VCaP (cell line): ENCODE results near the gene SMIM35.

ENCODE experiments used
- H3K27ac ChIP-seq: fragments of 450-650 bp; 2 replicates; pipeline ENCODE4 v1.5.1; 2017
- TF ChIP-seq, protein P1 (sequence below): fragments of 450-650 bp; conservative IDR thresholded peaks from 2 replicates; pipeline ENCODE4 v1.5.1; 2017; ENCODE audit warnings: mild to moderate bottlenecking, moderate library complexity

The SMIM35 gene

DNA sequence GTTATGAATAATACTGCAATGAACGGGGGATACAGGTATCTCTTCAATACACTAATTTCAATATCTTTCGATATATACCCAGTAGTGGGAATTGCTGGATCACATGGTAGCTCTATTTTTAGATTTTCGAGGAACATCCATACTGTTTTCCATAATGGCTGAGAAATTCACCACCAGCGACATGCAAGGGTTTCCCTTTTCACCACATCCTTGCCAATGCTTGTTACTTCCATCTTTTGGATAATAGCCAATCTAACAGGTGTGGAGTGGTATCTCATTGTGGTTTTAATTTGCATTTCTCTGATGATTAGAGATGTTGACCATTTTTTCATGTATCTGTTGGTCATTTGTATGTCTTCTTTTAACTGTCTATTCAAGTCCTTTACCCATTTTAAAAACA, 94.6 kb downstream of the SMIM35 start:
- H3K27ac ChIP-seq = no peak overlapping the region

DNA sequence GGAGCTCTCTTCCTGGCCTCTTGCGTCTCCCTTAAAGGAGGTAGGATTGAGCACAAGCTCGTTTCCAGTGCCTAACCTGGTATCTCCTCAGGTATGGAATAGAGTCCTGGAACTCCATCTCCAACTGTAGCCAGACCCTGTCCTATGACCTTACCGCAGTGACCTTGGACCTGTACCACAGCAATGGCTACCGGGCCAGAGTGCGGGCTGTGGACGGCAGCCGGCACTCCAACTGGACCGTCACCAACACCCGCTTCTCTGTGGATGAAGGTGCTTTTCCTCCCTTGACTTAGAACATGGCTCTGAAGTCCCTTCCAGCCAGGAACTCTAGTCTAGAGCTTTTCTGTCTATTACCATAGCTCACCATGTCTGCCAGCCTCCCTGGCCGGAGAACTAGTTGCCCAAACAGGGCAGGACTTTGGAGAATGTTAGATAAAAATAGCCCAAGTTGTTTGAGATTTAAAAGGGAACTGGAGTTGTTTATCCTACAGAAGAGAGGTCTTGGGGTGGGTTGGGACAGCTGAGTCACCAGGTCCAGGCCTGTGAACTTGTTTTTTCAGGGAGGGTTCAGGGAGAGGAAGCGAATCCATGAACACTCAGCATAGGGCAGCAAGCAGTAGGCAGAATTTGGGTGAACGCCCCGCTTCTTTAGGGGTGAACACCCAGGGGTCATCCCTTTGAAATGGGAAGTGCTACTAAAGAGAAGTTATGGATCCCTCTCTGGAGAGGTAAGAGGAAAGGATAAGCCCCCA, 97.2 kb downstream of the SMIM35 start:
- no peak overlapping the region for H3K27ac ChIP-seq
- TF ChIP-seq, protein P1, sequence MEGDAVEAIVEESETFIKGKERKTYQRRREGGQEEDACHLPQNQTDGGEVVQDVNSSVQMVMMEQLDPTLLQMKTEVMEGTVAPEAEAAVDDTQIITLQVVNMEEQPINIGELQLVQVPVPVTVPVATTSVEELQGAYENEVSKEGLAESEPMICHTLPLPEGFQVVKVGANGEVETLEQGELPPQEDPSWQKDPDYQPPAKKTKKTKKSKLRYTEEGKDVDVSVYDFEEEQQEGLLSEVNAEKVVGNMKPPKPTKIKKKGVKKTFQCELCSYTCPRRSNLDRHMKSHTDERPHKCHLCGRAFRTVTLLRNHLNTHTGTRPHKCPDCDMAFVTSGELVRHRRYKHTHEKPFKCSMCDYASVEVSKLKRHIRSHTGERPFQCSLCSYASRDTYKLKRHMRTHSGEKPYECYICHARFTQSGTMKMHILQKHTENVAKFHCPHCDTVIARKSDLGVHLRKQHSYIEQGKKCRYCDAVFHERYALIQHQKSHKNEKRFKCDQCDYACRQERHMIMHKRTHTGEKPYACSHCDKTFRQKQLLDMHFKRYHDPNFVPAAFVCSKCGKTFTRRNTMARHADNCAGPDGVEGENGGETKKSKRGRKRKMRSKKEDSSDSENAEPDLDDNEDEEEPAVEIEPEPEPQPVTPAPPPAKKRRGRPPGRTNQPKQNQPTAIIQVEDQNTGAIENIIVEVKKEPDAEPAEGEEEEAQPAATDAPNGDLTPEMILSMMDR = no peak

More for the DNA sequence above, 94.6 kb downstream of the SMIM35 start:
- TF ChIP-seq, protein P1 = no peak

DNA sequence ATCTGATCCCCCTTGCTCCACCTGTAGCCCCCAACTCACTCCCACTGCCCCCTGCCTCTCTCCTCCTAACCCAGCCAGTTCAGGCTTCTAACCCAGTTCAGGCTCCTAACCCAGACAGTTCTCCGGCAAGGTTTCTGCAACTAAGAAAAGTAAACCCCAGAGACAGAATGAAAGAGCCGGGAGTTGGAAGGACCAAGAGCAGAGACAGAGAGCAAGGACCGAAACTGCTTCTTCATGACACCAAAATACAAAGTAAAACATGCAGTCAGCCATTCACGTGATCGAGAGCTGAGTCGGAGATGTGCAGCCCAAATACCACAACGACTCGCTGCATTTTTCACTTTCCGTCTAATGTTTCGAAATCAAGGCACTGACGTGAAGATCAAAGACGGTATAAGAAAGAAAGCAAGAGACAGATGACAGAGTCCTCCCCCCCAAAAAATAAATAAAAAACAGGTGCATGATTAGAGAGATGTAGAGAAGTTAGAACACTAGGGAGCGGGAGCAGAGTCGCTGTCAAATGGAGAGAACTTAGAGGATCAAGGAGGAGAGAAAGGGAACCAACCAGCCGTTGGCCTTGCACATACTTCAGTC, 99.7 kb downstream of the SMIM35 start:
- TF ChIP-seq, protein P1 = no peak
- H3K27ac ChIP-seq = no peak overlapping the region

- H3K27ac ChIP-seq = peak within 1 kb of the TSS; percentile 67
- TF ChIP-seq, protein P1 = 0 out of 2 replicates have a peak, but pooled peaks have one; percentile 5
Measured at GRCh38 chr11:117985953-117986887, 100.5 kb downstream of the SMIM35 start, which contains the start of gene IL10RA. IL10RA (plus strand) TSS chr11:117986394; CDS start chr11:117986468, 74 bp downstream.

DNA sequence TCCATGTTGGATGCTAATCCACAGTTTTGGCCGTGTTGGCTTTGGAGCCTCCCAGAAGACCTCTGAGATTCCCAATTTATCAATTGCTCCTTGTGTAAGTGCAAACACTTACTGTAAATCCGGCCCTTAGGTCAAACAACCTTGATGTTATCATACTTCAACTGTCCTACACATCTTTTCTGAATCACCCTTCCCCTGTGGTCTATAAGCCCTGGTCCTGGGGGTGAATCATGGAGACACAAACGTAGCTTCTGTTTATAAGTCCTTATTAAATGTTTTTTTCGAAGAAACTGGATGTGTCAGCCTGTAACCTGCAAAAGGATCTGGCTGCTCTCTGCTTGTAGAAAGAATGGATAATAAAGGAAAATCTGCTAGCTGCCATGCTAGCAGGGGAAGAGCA, 102.3 kb downstream of the SMIM35 start:
- no peak overlapping the region for H3K27ac ChIP-seq
- TF ChIP-seq, protein P1 = no peak

GRCh38 chr11:117983163-117983475, 103.6 kb downstream of the SMIM35 start:
- TF ChIP-seq, protein P1 = no peak
- no peak overlapping the region for H3K27ac ChIP-seq

DNA sequence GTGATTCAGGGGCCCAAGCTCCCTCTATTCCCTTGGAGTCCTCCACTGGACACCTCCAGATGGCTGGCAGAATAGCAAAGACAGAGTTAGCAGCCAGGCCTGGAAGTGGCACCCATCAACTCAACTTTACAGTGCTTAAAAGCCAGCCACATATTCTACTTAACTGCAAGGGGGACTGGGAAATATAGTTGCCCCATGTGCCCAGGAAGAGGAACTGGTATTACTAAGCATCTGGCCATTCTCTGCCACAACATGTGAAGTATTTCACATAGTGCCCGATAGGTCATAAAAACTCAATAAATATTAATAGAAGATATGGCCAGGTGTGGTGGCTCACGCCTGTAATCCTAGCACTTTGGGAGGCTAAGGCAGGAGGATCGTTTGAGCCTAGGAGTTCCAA, 106.0 kb downstream of the SMIM35 start:
- TF ChIP-seq, protein P1 = no peak
- H3K27ac ChIP-seq = no peak overlapping the region
